HG03064 (cell line): ENCODE measurements around the gene FRMD5.

Experiments used
- ATAC-seq: cut with Tn5 transposase; IDR thresholded peaks from one replicate; pipeline ENCODE4 v1.9.1; 2021; ENCODE audit warnings: low read depth; ENCODE audit not compliant: unreplicated experiment

Gene FRMD5

GRCh38 chr15:43824302-43825246 is 370.5 kb downstream of the FRMD5 start, which contains the start of gene MFAP1:
TSS of gene MFAP1 (minus strand) at chr15:43824690. CDS start at chr15:43824569, 121 bp downstream.
- ATAC-seq = peak; percentile 60

- ATAC-seq = no peak
Measured at GRCh38 chr15:43821505-43821904, 373.6 kb downstream of the FRMD5 start.
